Neural progenitor cell (in vitro differentiated cells): ENCODE data around the gene KIF25. TPM values are rescaled to one million over a fixed set of nuclear protein-coding genes. Genes with fewer than 3 reads are reported as not detected.

Experiments
- DNase-seq: peaks from one replicate; pipeline ENCODE4 v3.0.0-alpha.2; 2016; ENCODE audit warnings: low spot score
- H2AFZ ChIP-seq: fragments of 200-600 bp; sonication (generic); replicated peaks from 2 replicates; pipeline ENCODE4 v1.6.1; 2016; ENCODE audit warnings: antibody characterized with exemption
- H3F3A ChIP-seq: fragments of 200-600 bp; sonication (generic); 2 replicates; pipeline ENCODE4 v1.6.1; 2016; ENCODE audit warnings: antibody characterized with exemption, low read depth
- H3K27ac ChIP-seq: fragments of 200-600 bp; sonication (generic); 2 replicates; pipeline ENCODE4 v1.5.1; 2016; ENCODE audit warnings: mild to moderate bottlenecking
- H3K27me3 ChIP-seq: fragments of 200-600 bp; sonication (generic); 2 replicates; pipeline ENCODE4 v1.6.1; 2016; ENCODE audit warnings: mild to moderate bottlenecking, moderate library complexity
- H3K36me3 ChIP-seq: fragments of 200-600 bp; sonication (generic); 2 replicates; pipeline ENCODE4 v1.5.1; 2016
- H3K4me1 ChIP-seq: fragments of 200-600 bp; sonication (generic); 2 replicates; pipeline ENCODE4 v1.6.1; 2016; ENCODE audit warnings: mixed run types
- H3K4me2 ChIP-seq: fragments of 200-600 bp; sonication (generic); 2 replicates; pipeline ENCODE4 v1.6.1; 2016
- H3K4me3 ChIP-seq: fragments of 200-600 bp; sonication (generic); 2 replicates; pipeline ENCODE4 v1.5.1; 2016
- H3K79me2 ChIP-seq: fragments of 200-600 bp; sonication (generic); 2 replicates; pipeline ENCODE4 v1.6.1; 2016; ENCODE audit warnings: low read depth
- H3K9ac ChIP-seq: fragments of 200-600 bp; sonication (generic); 2 replicates; pipeline ENCODE4 v1.6.1; 2016
- H3K9me3 ChIP-seq: fragments of 200-600 bp; sonication (generic); 2 replicates; pipeline ENCODE4 v1.5.1; 2016; ENCODE audit warnings: low read depth
- H4K20me1 ChIP-seq: fragments of 200-600 bp; sonication (generic); 2 replicates; pipeline ENCODE4 v1.6.1; 2016; ENCODE audit warnings: low read depth
- H3K27ac Mint-ChIP-seq: 3 replicates; pipeline ENCODE4 v1.8.0; 2021; ENCODE audit warnings: mixed read lengths
- H3K27me3 Mint-ChIP-seq: 2 replicates; pipeline ENCODE4 v1.8.0; 2022; ENCODE audit warnings: low read depth, mild to moderate bottlenecking, inconsistent platforms, moderate library complexity, mixed read lengths; ENCODE audit not compliant: insufficient read depth
- H3K36me3 Mint-ChIP-seq: 3 replicates; pipeline ENCODE4 v1.8.0; 2021; ENCODE audit warnings: mixed read lengths
- H3K4me1 Mint-ChIP-seq: 3 replicates; pipeline ENCODE4 v1.8.0; 2021; ENCODE audit warnings: mixed read lengths
- H3K4me3 Mint-ChIP-seq: 3 replicates; pipeline ENCODE4 v1.8.0; 2021; ENCODE audit warnings: mild to moderate bottlenecking, moderate library complexity, mixed read lengths
- H3K9me3 Mint-ChIP-seq: 3 replicates; pipeline ENCODE4 v1.8.0; 2020; ENCODE audit warnings: mixed read lengths
- EZH2 ChIP-seq: fragments of 200-600 bp; sonication (generic); IDR thresholded peaks from 2 replicates; pipeline ENCODE4 v1.6.1; 2017; ENCODE audit warnings: antibody characterized with exemption, mild to moderate bottlenecking, moderate library complexity
- EZH2phosphoT487 ChIP-seq: fragments of 200-600 bp; sonication (generic); IDR thresholded peaks from 2 replicates; pipeline ENCODE4 v1.6.1; 2017; ENCODE audit warnings: antibody characterized with exemption
- total RNA-seq: library from RNA; depleted of rRNA; stranded (reverse); fragments of >200 nt; gene quantifications from 2 replicates; pipeline ENCODE4 v1.2.3, GENCODE V29; 2015; ENCODE audit warnings: low replicate concordance
- TF ChIP-seq, protein P1 (sequence below): fragments of 200-600 bp; sonication (generic); IDR thresholded peaks from 2 replicates; pipeline ENCODE4 v1.5.1; 2017; ENCODE audit warnings: antibody characterized with exemption, mild to moderate bottlenecking

The KIF25 gene
- total RNA-seq, 1 donor from 2014 or later = 1.2 TPM

- no peaks in the 10 kb centered on the region for H3K36me3 ChIP-seq
- Mint-ChIP-seq H3K36me3 (no peaks in the 10 kb centered on the region), H3K9me3 (no peaks in the 10 kb centered on the region), H3K27ac (peak overlapping the region; percentile 62), H3K4me3 (no peak overlapping the region), H3K4me1 (peaks cover 10% of the 10 kb centered on the region), H3K27me3 (peaks cover 4% of the 10 kb centered on the region)
- no peaks in the 10 kb centered on the region for H3K4me1 ChIP-seq
- no peaks in the 10 kb centered on the region for H4K20me1 ChIP-seq
- no peak overlapping the region for H3K4me3 ChIP-seq
- no peak overlapping the region for H2AFZ ChIP-seq
- no peak overlapping the region for H3K4me2 ChIP-seq
- H3K79me2 ChIP-seq = no peaks in the 10 kb centered on the region
- H3K27me3 ChIP-seq = no peaks in the 10 kb centered on the region
- peak; percentile 63 for DNase-seq
- no peak for TF ChIP-seq EZH2
- TF ChIP-seq, protein P1, sequence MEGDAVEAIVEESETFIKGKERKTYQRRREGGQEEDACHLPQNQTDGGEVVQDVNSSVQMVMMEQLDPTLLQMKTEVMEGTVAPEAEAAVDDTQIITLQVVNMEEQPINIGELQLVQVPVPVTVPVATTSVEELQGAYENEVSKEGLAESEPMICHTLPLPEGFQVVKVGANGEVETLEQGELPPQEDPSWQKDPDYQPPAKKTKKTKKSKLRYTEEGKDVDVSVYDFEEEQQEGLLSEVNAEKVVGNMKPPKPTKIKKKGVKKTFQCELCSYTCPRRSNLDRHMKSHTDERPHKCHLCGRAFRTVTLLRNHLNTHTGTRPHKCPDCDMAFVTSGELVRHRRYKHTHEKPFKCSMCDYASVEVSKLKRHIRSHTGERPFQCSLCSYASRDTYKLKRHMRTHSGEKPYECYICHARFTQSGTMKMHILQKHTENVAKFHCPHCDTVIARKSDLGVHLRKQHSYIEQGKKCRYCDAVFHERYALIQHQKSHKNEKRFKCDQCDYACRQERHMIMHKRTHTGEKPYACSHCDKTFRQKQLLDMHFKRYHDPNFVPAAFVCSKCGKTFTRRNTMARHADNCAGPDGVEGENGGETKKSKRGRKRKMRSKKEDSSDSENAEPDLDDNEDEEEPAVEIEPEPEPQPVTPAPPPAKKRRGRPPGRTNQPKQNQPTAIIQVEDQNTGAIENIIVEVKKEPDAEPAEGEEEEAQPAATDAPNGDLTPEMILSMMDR = peak; percentile 52
- H3K9ac ChIP-seq = no peak overlapping the region
- H3F3A ChIP-seq = no peaks in the 10 kb centered on the region
- H3K27ac ChIP-seq = no peak overlapping the region
- no peaks in the 10 kb centered on the region for H3K9me3 ChIP-seq
Observed at GRCh38 chr6:168050881-168051586, 53.6 kb downstream of the KIF25 start.

DNA sequence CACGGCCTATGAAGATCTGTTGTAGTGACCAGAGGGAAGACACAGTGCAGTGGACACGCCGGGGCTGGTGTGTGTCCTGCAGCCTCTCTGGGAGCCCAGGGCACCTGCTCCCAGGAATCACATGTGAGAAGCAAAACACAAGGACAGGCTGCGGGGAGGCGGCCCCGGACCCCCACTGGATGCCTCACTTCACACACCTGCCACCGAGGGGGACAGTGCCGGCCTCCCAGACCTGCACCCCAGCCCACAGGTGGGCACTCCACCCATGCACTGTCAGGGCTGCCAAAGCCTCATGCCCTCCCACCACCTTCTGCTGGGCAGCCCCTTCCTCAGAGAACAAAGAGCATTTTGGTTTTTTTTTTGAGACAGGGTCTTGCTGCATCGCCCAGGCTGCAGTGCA, 54.2 kb downstream of the KIF25 start:
- Histone ChIP-seq H3K36me3 (no peaks in the 10 kb centered on the region), H3K79me2 (no peaks in the 10 kb centered on the region), H3K9ac (no peak overlapping the region), H4K20me1 (no peaks in the 10 kb centered on the region), H3K9me3 (no peaks in the 10 kb centered on the region), H3K4me1 (no peaks in the 10 kb centered on the region), H2AFZ (no peak overlapping the region), H3K4me3 (no peak overlapping the region), H3K27me3 (no peaks in the 10 kb centered on the region), H3F3A (no peaks in the 10 kb centered on the region), H3K27ac (no peak overlapping the region), H3K4me2 (no peak overlapping the region)
- DNase-seq = no peak
- Mint-ChIP-seq H3K9me3 (no peaks in the 10 kb centered on the region), H3K27me3 (peaks cover 3% of the 10 kb centered on the region), H3K4me3 (no peak overlapping the region), H3K36me3 (no peaks in the 10 kb centered on the region), H3K4me1 (peaks cover 10% of the 10 kb centered on the region), H3K27ac (peak overlapping the region; percentile 62)
- TF ChIP-seq, protein P1 = no peak
- TF ChIP-seq EZH2 (no peak), EZH2phosphoT487 (no peak)

DNA sequence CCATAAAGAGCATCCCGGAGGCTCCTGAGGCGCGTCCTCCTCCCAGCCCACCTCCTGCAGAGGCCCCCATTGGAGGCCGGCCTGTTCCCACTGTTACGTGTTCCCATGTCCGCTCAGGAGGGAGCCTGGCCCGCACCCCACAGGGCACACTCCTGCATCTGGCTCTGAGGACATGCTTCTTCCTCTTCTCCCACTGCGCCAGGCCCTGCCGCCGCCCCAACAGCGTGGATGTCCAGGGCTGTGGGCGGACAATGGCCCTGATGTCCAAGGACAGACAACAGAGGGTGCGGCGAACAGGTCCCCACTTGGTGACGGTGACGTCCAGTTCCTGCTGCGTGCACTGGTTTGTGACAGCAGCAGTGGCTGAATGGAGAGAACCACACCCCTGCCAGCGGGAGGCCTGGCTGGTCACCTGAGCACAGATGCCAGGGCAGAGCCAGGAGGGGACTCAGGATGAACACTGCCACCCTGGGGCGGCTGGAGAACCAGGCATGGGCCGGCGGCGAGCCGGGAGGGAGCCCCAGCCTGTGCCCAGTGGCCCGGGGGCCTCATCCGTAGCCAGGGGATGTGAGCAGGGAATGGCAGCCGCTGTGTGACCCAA, 54.9 kb downstream of the KIF25 start:
- no peak overlapping the region for H3K27ac Mint-ChIP-seq

More for the DNA sequence above, 54.9 kb downstream of the KIF25 start:
- H3K27me3 Mint-ChIP-seq = peaks cover 3% of the 10 kb centered on the region
- H3K4me3 ChIP-seq = no peak overlapping the region
- H3K27me3 ChIP-seq = no peaks in the 10 kb centered on the region
- no peaks in the 10 kb centered on the region for H3K79me2 ChIP-seq
- H3F3A ChIP-seq = no peaks in the 10 kb centered on the region
- DNase-seq = no peak
- H3K4me1 Mint-ChIP-seq = peaks cover 10% of the 10 kb centered on the region
- no peak overlapping the region for H2AFZ ChIP-seq
- no peak overlapping the region for H3K4me2 ChIP-seq
- no peaks in the 10 kb centered on the region for H3K9me3 Mint-ChIP-seq
- no peak overlapping the region for H3K4me3 Mint-ChIP-seq
- no peaks in the 10 kb centered on the region for H3K4me1 ChIP-seq
- no peak for TF ChIP-seq EZH2phosphoT487
- no peak for TF ChIP-seq EZH2
- TF ChIP-seq, protein P1 = no peak
- H3K27ac ChIP-seq = no peak overlapping the region
- H3K36me3 Mint-ChIP-seq = no peaks in the 10 kb centered on the region
- H3K9ac ChIP-seq = no peak overlapping the region
- H3K9me3 ChIP-seq = no peaks in the 10 kb centered on the region
- H4K20me1 ChIP-seq = no peaks in the 10 kb centered on the region
- no peaks in the 10 kb centered on the region for H3K36me3 ChIP-seq
